K562 (cell line): ENCODE measurements around the gene PGPEP1. TPM values are rescaled to one million over a fixed set of nuclear protein-coding genes. Genes with fewer than 3 reads are reported as not detected.

Experiments used
- CAMTA2 ChIP-seq: fragments of 250-450 bp; sonication (Bioruptor Pico); conservative IDR thresholded peaks from 2 replicates; pipeline ENCODE4 v1.5.1; 2022
- ETV5 ChIP-seq: sonication (generic); formaldehyde crosslinking; IDR thresholded peaks from 2 replicates; pipeline ENCODE4 v1.4.0; 2020; ENCODE audit warnings: low read depth, mild to moderate bottlenecking, missing genetic modification reagents
- LCOR ChIP-seq: sonication (generic); formaldehyde crosslinking; IDR thresholded peaks from 2 replicates; pipeline ENCODE4 v1.8.0; 2022; ENCODE audit warnings: mild to moderate bottlenecking, missing genetic modification reagents
- MEF2A ChIP-seq: IDR thresholded peaks from 2 replicates; pipeline ENCODE4 v1.6.1; 2011; ENCODE audit warnings: low read depth, mild to moderate bottlenecking, low read length, moderate library complexity; ENCODE audit not compliant: control insufficient read depth
- PHF8 ChIP-seq: fragments of 200-600 bp; sonication (generic); IDR thresholded peaks from 2 replicates; pipeline ENCODE4 v1.6.1; 2012; ENCODE audit warnings: mixed run types, mild to moderate bottlenecking, inconsistent platforms, low read length, moderate library complexity, borderline replicate concordance
- POLR2G ChIP-seq: fragments of 200-400 bp; formaldehyde crosslinking; IDR thresholded peaks from 2 replicates; pipeline ENCODE4 v1.6.1; 2017; ENCODE audit warnings: low read depth, mild to moderate bottlenecking, antibody characterized with exemption, low read length, moderate library complexity
- SMARCE1 ChIP-seq: fragments of 450-650 bp; IDR thresholded peaks from 2 replicates; pipeline ENCODE4 v1.7.1; 2016; ENCODE audit warnings: mild to moderate bottlenecking
- TCF15 ChIP-seq: fragments of 250-450 bp; sonication (Bioruptor Pico); IDR thresholded peaks from 2 replicates; pipeline ENCODE4 v1.8.0; 2022; ENCODE audit warnings: moderate library complexity, mild to moderate bottlenecking, inconsistent platforms
- ZFX ChIP-seq: sonication (generic); formaldehyde crosslinking; IDR thresholded peaks from 2 replicates; pipeline ENCODE4 v1.8.0; 2022; ENCODE audit warnings: mild to moderate bottlenecking, missing genetic modification reagents, moderate library complexity
- ZHX1 ChIP-seq: fragments of 150-350 bp; conservative IDR thresholded peaks from 2 replicates; pipeline ENCODE4 v1.6.1; 2014; ENCODE audit warnings: low read length
- ZNF12 ChIP-seq: sonication (generic); formaldehyde crosslinking; IDR thresholded peaks from 2 replicates; pipeline ENCODE4 v1.4.0; 2020; ENCODE audit warnings: mild to moderate bottlenecking, missing genetic modification reagents
- ZNF316 ChIP-seq: fragments of 450-650 bp; IDR thresholded peaks from 2 replicates; pipeline ENCODE4 v1.6.1; 2016
- ZNF589 ChIP-seq: fragments of 200-800 bp; sonication (Bioruptor generic); IDR thresholded peaks from 2 replicates; pipeline ENCODE4 v1.6.1; 2016; ENCODE audit warnings: low read depth, missing genetic modification characterization, missing compliant biosample characterization
- ZNF696 ChIP-seq: fragments of 250-450 bp; sonication (Bioruptor Pico); conservative IDR thresholded peaks from 2 replicates; pipeline ENCODE4 v1.4.0; 2020; ENCODE audit warnings: mild to moderate bottlenecking, moderate library complexity
- polyA plus RNA-seq, 8 experiments: library from polyadenylated mRNA; depleted of rRNA in 4 of 8; stranded (reverse) in 5 of 8; unstranded in 3 of 8; fragments of >200 nt; fragmentation: Nextera tagmentation in 2 of 8; fragmentation: Illumina TruSeq in 1 of 8; extraction: Ambion mirVana in 2 of 8; extraction: Trizol in 1 of 8; gene quantifications; 2 replicates each; pipeline versions ENCODE4 v1.2.1 to v1.2.3, GENCODE V29; 2011 to 2014; ENCODE audit warnings: inconsistent platforms in 1 of 8, missing spikeins in 1 of 8
- total RNA-seq, 7 experiments: library from RNA; depleted of rRNA in 6 of 7; stranded (reverse); fragments of >200 nt in 6 of 7; fragmentation: Illumina TruSeq in 2 of 7; extraction: Trizol in 2 of 7; gene quantifications; 2 replicates each; pipeline versions ENCODE4 v1.2.1 to v1.2.3, GENCODE V29; 2011 to 2021; ENCODE audit warnings: low replicate concordance in 1 of 7
- TF ChIP-seq, protein P1 (sequence below): IDR thresholded peaks from 2 replicates; pipeline ENCODE4 v1.6.1; 2016; ENCODE audit warnings: missing genetic modification characterization, missing compliant biosample characterization
- TF ChIP-seq, protein P2 (sequence below): conservative IDR thresholded peaks from 2 replicates; pipeline ENCODE4 v1.6.1; 2011; ENCODE audit warnings: low read depth, mild to moderate bottlenecking, low read length; ENCODE audit not compliant: control insufficient read depth
- TF ChIP-seq, protein P3 (sequence below): sonication (generic); formaldehyde crosslinking; IDR thresholded peaks from 2 replicates; pipeline ENCODE4 v1.8.1; 2023; ENCODE audit warnings: mild to moderate bottlenecking, missing genetic modification reagents

Gene PGPEP1
- total and polyA plus RNA-seq, 9 of the 15 experiments (the other 6 are each of a cell fraction or from before 2014, with no cell fraction given): 10.0 to 69.6 (median 33.5) TPM

- TF ChIP-seq, protein P1, sequence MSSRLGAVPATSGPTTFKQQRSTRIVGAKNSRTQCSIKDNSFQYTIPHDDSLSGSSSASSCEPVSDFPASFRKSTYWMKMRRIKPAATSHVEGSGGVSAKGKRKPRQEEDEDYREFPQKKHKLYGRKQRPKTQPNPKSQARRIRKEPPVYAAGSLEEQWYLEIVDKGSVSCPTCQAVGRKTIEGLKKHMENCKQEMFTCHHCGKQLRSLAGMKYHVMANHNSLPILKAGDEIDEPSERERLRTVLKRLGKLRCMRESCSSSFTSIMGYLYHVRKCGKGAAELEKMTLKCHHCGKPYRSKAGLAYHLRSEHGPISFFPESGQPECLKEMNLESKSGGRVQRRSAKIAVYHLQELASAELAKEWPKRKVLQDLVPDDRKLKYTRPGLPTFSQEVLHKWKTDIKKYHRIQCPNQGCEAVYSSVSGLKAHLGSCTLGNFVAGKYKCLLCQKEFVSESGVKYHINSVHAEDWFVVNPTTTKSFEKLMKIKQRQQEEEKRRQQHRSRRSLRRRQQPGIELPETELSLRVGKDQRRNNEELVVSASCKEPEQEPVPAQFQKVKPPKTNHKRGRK (tag): no peak
- TF ChIP-seq MEF2A (no peak), PHF8 (peak; percentile 44; the same call in 1 of the 2 replicates), SMARCE1 (peak; percentile 95), ZNF589 (CRISPR knock-in tag) (no peak), ZFX (no peak), TCF15 (no peak), LCOR (CRISPR knock-in tag) (peak; percentile 90), ZHX1 (no peak), ETV5 (CRISPR knock-in tag) (peak; percentile 99), POLR2G (peak; percentile 74), ZNF696 (0 out of 2 replicates have a peak, but pooled peaks have one; percentile 4), CAMTA2 (CRISPR knock-in tag) (no peak), ZNF12 (CRISPR knock-in tag) (peak; percentile 39; the same call in 1 of the 2 replicates), ZNF316 (peak; percentile 81)
- TF ChIP-seq, protein P2, sequence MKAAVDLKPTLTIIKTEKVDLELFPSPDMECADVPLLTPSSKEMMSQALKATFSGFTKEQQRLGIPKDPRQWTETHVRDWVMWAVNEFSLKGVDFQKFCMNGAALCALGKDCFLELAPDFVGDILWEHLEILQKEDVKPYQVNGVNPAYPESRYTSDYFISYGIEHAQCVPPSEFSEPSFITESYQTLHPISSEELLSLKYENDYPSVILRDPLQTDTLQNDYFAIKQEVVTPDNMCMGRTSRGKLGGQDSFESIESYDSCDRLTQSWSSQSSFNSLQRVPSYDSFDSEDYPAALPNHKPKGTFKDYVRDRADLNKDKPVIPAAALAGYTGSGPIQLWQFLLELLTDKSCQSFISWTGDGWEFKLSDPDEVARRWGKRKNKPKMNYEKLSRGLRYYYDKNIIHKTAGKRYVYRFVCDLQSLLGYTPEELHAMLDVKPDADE: peak; percentile 98
- TF ChIP-seq, protein P3, sequence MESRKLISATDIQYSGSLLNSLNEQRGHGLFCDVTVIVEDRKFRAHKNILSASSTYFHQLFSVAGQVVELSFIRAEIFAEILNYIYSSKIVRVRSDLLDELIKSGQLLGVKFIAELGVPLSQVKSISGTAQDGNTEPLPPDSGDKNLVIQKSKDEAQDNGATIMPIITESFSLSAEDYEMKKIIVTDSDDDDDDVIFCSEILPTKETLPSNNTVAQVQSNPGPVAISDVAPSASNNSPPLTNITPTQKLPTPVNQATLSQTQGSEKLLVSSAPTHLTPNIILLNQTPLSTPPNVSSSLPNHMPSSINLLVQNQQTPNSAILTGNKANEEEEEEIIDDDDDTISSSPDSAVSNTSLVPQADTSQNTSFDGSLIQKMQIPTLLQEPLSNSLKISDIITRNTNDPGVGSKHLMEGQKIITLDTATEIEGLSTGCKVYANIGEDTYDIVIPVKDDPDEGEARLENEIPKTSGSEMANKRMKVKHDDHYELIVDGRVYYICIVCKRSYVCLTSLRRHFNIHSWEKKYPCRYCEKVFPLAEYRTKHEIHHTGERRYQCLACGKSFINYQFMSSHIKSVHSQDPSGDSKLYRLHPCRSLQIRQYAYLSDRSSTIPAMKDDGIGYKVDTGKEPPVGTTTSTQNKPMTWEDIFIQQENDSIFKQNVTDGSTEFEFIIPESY: no peak; the same call in 1 of the 2 replicates
Measured at GRCh38 chr19:18373892-18374629, 33.7 kb downstream of the PGPEP1 start (continued).
